HEK293 (cell line): Measurements from ENCODE around the gene SETD5.

Experiments used
- GLIS2 ChIP-seq: fragments of 450-650 bp; formaldehyde crosslinking; IDR thresholded peaks from 2 replicates; pipeline ENCODE4 v1.5.1; 2016; ENCODE audit warnings: missing biosample characterization, missing genetic modification characterization
- HOXA7 ChIP-seq: sonication (generic); formaldehyde crosslinking; IDR thresholded peaks from 2 replicates; pipeline ENCODE4 v1.8.1; 2022; ENCODE audit warnings: missing genetic modification reagents, borderline replicate concordance
- HOXD13 ChIP-seq: sonication (generic); formaldehyde crosslinking; IDR thresholded peaks from 2 replicates; pipeline ENCODE4 v1.8.0; 2022; ENCODE audit warnings: missing genetic modification reagents, borderline replicate concordance
- IKZF3 ChIP-seq: fragments of 450-650 bp; IDR thresholded peaks from 2 replicates; pipeline ENCODE4 v1.5.0; 2018; ENCODE audit warnings: missing biosample characterization, mild to moderate bottlenecking, missing genetic modification characterization, moderate library complexity
- KLF7 ChIP-seq: fragments of 450-650 bp; formaldehyde crosslinking; IDR thresholded peaks from 2 replicates; pipeline ENCODE4 v1.5.1; 2016; ENCODE audit warnings: missing biosample characterization, missing genetic modification characterization, borderline replicate concordance
- OVOL3 ChIP-seq: fragments of 450-650 bp; formaldehyde crosslinking; IDR thresholded peaks from 2 replicates; pipeline ENCODE4 v1.5.1; 2016; ENCODE audit warnings: missing biosample characterization, missing genetic modification characterization
- SCRT1 ChIP-seq: fragments of 450-650 bp; formaldehyde crosslinking; IDR thresholded peaks from 2 replicates; pipeline ENCODE4 v1.5.1; 2016; ENCODE audit warnings: missing biosample characterization, missing genetic modification characterization, borderline replicate concordance
- TRIM28 ChIP-seq: IDR thresholded peaks from 2 replicates; pipeline ENCODE4 v1.6.1; 2011; ENCODE audit warnings: low read length, control low read depth, borderline replicate concordance
- YY1 ChIP-seq: fragments of 450-650 bp; formaldehyde crosslinking; IDR thresholded peaks from 2 replicates; pipeline ENCODE4 v1.5.1; 2018; ENCODE audit warnings: missing biosample characterization, missing genetic modification characterization
- ZBTB21 ChIP-seq: fragments of 450-650 bp; formaldehyde crosslinking; IDR thresholded peaks from 2 replicates; pipeline ENCODE4 v1.5.1; 2017; ENCODE audit warnings: missing biosample characterization, missing genetic modification characterization
- ZEB2 ChIP-seq: fragments of 450-650 bp; formaldehyde crosslinking; IDR thresholded peaks from 2 replicates; pipeline ENCODE4 v1.5.1; 2016; ENCODE audit warnings: missing biosample characterization, missing genetic modification characterization
- ZFP37 ChIP-seq: fragments of 450-650 bp; formaldehyde crosslinking; IDR thresholded peaks from 2 replicates; pipeline ENCODE4 v1.5.1; 2016; ENCODE audit warnings: missing biosample characterization, missing genetic modification characterization
- ZFP41 ChIP-seq: fragments of 450-650 bp; formaldehyde crosslinking; IDR thresholded peaks from 2 replicates; pipeline ENCODE4 v1.5.1; 2016; ENCODE audit warnings: missing biosample characterization, missing genetic modification characterization, borderline replicate concordance
- ZNF174 ChIP-seq: fragments of 450-650 bp; formaldehyde crosslinking; IDR thresholded peaks from 2 replicates; pipeline ENCODE4 v1.5.0; 2017; ENCODE audit warnings: missing biosample characterization, mild to moderate bottlenecking, missing genetic modification characterization
- ZNF175 ChIP-seq: fragments of 450-650 bp; formaldehyde crosslinking; IDR thresholded peaks from 2 replicates; pipeline ENCODE4 v1.5.1; 2016; ENCODE audit warnings: missing biosample characterization, missing genetic modification characterization
- ZNF184 ChIP-seq: fragments of 450-650 bp; IDR thresholded peaks from 2 replicates; pipeline ENCODE4 v1.5.1; 2018; ENCODE audit warnings: missing biosample characterization, mild to moderate bottlenecking, missing genetic modification characterization
- ZNF24 ChIP-seq: fragments of 450-650 bp; formaldehyde crosslinking; IDR thresholded peaks from 2 replicates; pipeline ENCODE4 v1.5.1; 2016; ENCODE audit warnings: missing biosample characterization, missing genetic modification characterization
- ZNF274 ChIP-seq, 2 experiments: fragments of 200-500 bp in 1 of 2; fragments of 450-650 bp in 1 of 2; sonication (Bioruptor generic) in 1 of 2; formaldehyde crosslinking in 1 of 2; IDR thresholded peaks; 2 replicates each; pipeline versions ENCODE4 v1.5.1 to v1.6.1; 2014 to 2016; ENCODE audit warnings: borderline replicate concordance in 1 of 2, inconsistent platforms in 1 of 2, low read length in 1 of 2, missing biosample characterization in 1 of 2, missing genetic modification characterization in 1 of 2
- ZNF324 ChIP-seq: fragments of 450-650 bp; formaldehyde crosslinking; IDR thresholded peaks from 2 replicates; pipeline ENCODE4 v1.5.1; 2016; ENCODE audit warnings: missing biosample characterization, missing genetic modification characterization
- ZNF335 ChIP-seq: fragments of 450-650 bp; formaldehyde crosslinking; conservative IDR thresholded peaks from 2 replicates; pipeline ENCODE4 v1.5.1; 2016; ENCODE audit warnings: missing biosample characterization, missing genetic modification characterization
- ZNF366 ChIP-seq: fragments of 450-650 bp; formaldehyde crosslinking; conservative IDR thresholded peaks from 2 replicates; pipeline ENCODE4 v1.5.1; 2016; ENCODE audit warnings: missing biosample characterization, missing genetic modification characterization
- ZNF404 ChIP-seq: fragments of 450-650 bp; formaldehyde crosslinking; IDR thresholded peaks from 2 replicates; pipeline ENCODE4 v1.5.1; 2017; ENCODE audit warnings: missing biosample characterization, missing genetic modification characterization
- ZNF416 ChIP-seq: fragments of 450-650 bp; formaldehyde crosslinking; IDR thresholded peaks from 2 replicates; pipeline ENCODE4 v1.5.1; 2016; ENCODE audit warnings: missing biosample characterization, missing genetic modification characterization
- ZNF426 ChIP-seq: fragments of 450-650 bp; formaldehyde crosslinking; IDR thresholded peaks from 2 replicates; pipeline ENCODE4 v1.5.1; 2017; ENCODE audit warnings: missing biosample characterization, missing genetic modification characterization, mild to moderate bottlenecking, inconsistent platforms, moderate library complexity
- ZNF433 ChIP-seq: fragments of 450-650 bp; formaldehyde crosslinking; IDR thresholded peaks from 2 replicates; pipeline ENCODE4 v1.5.1; 2016; ENCODE audit warnings: missing biosample characterization, missing genetic modification characterization, low read depth
- ZNF501 ChIP-seq: fragments of 450-650 bp; formaldehyde crosslinking; IDR thresholded peaks from 2 replicates; pipeline ENCODE4 v1.5.1; 2016; ENCODE audit warnings: missing biosample characterization, missing genetic modification characterization
- ZNF514 ChIP-seq: fragments of 450-650 bp; formaldehyde crosslinking; IDR thresholded peaks from 2 replicates; pipeline ENCODE4 v1.5.1; 2016; ENCODE audit warnings: missing biosample characterization, missing genetic modification characterization
- ZNF529 ChIP-seq: fragments of 450-650 bp; formaldehyde crosslinking; IDR thresholded peaks from 2 replicates; pipeline ENCODE4 v1.5.1; 2017; ENCODE audit warnings: missing genetic modification characterization, missing biosample characterization; ENCODE audit not compliant: insufficient replicate concordance
- ZNF585B ChIP-seq: fragments of 450-650 bp; formaldehyde crosslinking; IDR thresholded peaks from 2 replicates; pipeline ENCODE4 v1.5.1; 2016; ENCODE audit warnings: missing biosample characterization, missing genetic modification characterization
- ZNF610 ChIP-seq: fragments of 450-650 bp; formaldehyde crosslinking; IDR thresholded peaks from 2 replicates; pipeline ENCODE4 v1.5.1; 2016; ENCODE audit warnings: missing biosample characterization, missing genetic modification characterization, borderline replicate concordance
- ZNF621 ChIP-seq: fragments of 450-650 bp; formaldehyde crosslinking; IDR thresholded peaks from 2 replicates; pipeline ENCODE4 v1.5.1; 2017; ENCODE audit warnings: missing biosample characterization, missing genetic modification characterization
- ZNF658 ChIP-seq: fragments of 450-650 bp; formaldehyde crosslinking; IDR thresholded peaks from 2 replicates; pipeline ENCODE4; 2016; ENCODE audit warnings: missing biosample characterization, missing genetic modification characterization
- ZNF664 ChIP-seq: fragments of 450-650 bp; formaldehyde crosslinking; IDR thresholded peaks from 2 replicates; pipeline ENCODE4 v1.5.1; 2016; ENCODE audit warnings: missing biosample characterization, missing genetic modification characterization
- ZNF776 ChIP-seq: fragments of 450-650 bp; formaldehyde crosslinking; IDR thresholded peaks from 2 replicates; pipeline ENCODE4 v1.5.0; 2017; ENCODE audit warnings: missing biosample characterization, missing genetic modification characterization, borderline replicate concordance
- ZXDB ChIP-seq: fragments of 450-650 bp; formaldehyde crosslinking; IDR thresholded peaks from 2 replicates; pipeline ENCODE4 v1.5.1; 2016; ENCODE audit warnings: missing biosample characterization, missing genetic modification characterization
- TF ChIP-seq, protein P1 (sequence below): fragments of 450-650 bp; formaldehyde crosslinking; IDR thresholded peaks from 2 replicates; pipeline ENCODE4 v1.5.1; 2016; ENCODE audit warnings: missing biosample characterization, missing genetic modification characterization
- TF ChIP-seq, protein P2 (sequence below): IDR thresholded peaks from 2 replicates; pipeline ENCODE4 v1.6.1; 2011; ENCODE audit warnings: mild to moderate bottlenecking, low read depth, low read length, borderline replicate concordance
- TF ChIP-seq, protein P3 (sequence below): fragments of 450-650 bp; formaldehyde crosslinking; IDR thresholded peaks from 2 replicates; pipeline ENCODE4 v1.5.1; 2016; ENCODE audit warnings: missing biosample characterization, missing genetic modification characterization

Gene SETD5

DNA sequence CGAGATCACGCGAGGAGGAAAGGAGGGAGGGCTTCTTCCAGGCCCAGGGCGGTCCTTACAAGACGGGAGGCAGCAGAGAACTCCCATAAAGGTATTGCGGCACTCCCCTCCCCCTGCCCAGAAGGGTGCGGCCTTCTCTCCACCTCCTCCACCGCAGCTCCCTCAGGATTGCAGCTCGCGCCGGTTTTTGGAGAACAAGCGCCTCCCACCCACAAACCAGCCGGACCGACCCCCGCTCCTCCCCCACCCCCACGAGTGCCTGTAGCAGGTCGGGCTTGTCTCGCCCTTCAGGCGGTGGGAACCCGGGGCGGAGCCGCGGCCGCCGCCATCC is 1.1 kb upstream of the SETD5 start (continued):
- TF ChIP-seq ZNF366 (tag by site-specific recombination) (peak; percentile 70; the same call in 1 of the 2 replicates), ZNF416 (tag by site-specific recombination) (no peak), ZNF529 (tag by site-specific recombination) (no peak), ZNF324 (tag by site-specific recombination) (no peak), ZNF24 (no peak), ZFP37 (no peak), ZNF174 (tag by site-specific recombination) (no peak), ZFP41 (tag by site-specific recombination) (no peak), ZNF426 (tag by site-specific recombination) (no peak), ZNF621 (tag by site-specific recombination) (no peak), KLF7 (tag by site-specific recombination) (no peak; the same call in 1 of the 2 replicates), GLIS2 (tag by site-specific recombination) (peak; percentile 86), ZNF335 (no peak), ZNF610 (tag by site-specific recombination) (no peak), ZNF585B (no peak), ZNF514 (no peak), YY1 (tag by site-specific recombination) (peak; percentile 48; the same call in 1 of the 2 replicates), ZNF404 (tag by site-specific recombination) (no peak), SCRT1 (tag by site-specific recombination) (no peak), ZNF433 (tag by site-specific recombination) (no peak), ZEB2 (tag by site-specific recombination) (no peak; the same call in 1 of the 2 replicates), ZNF175 (tag by site-specific recombination) (no peak), ZNF776 (no peak), OVOL3 (tag by site-specific recombination) (no peak), ZNF658 (tag by site-specific recombination) (no peak), ZNF184 (tag by site-specific recombination) (no peak), ZNF501 (no peak; the same call in 1 of the 2 replicates), ZNF274 (IDR thresholded peaks at IDR 0.05; ENCODE audit: low read length) (no peak), ZNF274 (tag by site-specific recombination; IDR thresholded peaks at IDR 0.05; ENCODE audit: borderline replicate concordance) (no peak), HOXA7 (CRISPR knock-in tag) (no peak), HOXD13 (no peak), IKZF3 (tag by site-specific recombination) (peak; percentile 86), ZNF664 (tag by site-specific recombination) (no peak), ZXDB (no peak), ZBTB21 (tag by site-specific recombination) (no peak; the same call in none of the 2 replicates), TRIM28 (no peak)
- TF ChIP-seq, protein P1, sequence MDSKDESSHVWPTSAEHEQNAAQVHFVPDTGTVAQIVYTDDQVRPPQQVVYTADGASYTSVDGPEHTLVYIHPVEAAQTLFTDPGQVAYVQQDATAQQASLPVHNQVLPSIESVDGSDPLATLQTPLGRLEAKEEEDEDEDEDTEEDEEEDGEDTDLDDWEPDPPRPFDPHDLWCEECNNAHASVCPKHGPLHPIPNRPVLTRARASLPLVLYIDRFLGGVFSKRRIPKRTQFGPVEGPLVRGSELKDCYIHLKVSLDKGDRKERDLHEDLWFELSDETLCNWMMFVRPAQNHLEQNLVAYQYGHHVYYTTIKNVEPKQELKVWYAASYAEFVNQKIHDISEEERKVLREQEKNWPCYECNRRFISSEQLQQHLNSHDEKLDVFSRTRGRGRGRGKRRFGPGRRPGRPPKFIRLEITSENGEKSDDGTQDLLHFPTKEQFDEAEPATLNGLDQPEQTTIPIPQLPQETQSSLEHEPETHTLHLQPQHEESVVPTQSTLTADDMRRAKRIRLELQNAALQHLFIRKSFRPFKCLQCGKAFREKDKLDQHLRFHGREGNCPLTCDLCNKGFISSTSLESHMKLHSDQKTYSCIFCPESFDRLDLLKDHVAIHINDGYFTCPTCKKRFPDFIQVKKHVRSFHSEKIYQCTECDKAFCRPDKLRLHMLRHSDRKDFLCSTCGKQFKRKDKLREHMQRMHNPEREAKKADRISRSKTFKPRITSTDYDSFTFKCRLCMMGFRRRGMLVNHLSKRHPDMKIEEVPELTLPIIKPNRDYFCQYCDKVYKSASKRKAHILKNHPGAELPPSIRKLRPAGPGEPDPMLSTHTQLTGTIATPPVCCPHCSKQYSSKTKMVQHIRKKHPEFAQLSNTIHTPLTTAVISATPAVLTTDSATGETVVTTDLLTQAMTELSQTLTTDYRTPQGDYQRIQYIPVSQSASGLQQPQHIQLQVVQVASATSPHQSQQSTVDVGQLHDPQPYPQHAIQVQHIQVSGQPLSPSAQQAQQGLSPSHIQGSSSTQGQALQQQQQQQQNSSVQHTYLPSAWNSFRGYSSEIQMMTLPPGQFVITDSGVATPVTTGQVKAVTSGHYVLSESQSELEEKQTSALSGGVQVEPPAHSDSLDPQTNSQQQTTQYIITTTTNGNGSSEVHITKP (tag by site-specific recombination): no peak
- TF ChIP-seq, protein P2, sequence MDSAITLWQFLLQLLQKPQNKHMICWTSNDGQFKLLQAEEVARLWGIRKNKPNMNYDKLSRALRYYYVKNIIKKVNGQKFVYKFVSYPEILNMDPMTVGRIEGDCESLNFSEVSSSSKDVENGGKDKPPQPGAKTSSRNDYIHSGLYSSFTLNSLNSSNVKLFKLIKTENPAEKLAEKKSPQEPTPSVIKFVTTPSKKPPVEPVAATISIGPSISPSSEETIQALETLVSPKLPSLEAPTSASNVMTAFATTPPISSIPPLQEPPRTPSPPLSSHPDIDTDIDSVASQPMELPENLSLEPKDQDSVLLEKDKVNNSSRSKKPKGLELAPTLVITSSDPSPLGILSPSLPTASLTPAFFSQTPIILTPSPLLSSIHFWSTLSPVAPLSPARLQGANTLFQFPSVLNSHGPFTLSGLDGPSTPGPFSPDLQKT: no peak
- TF ChIP-seq, protein P3, sequence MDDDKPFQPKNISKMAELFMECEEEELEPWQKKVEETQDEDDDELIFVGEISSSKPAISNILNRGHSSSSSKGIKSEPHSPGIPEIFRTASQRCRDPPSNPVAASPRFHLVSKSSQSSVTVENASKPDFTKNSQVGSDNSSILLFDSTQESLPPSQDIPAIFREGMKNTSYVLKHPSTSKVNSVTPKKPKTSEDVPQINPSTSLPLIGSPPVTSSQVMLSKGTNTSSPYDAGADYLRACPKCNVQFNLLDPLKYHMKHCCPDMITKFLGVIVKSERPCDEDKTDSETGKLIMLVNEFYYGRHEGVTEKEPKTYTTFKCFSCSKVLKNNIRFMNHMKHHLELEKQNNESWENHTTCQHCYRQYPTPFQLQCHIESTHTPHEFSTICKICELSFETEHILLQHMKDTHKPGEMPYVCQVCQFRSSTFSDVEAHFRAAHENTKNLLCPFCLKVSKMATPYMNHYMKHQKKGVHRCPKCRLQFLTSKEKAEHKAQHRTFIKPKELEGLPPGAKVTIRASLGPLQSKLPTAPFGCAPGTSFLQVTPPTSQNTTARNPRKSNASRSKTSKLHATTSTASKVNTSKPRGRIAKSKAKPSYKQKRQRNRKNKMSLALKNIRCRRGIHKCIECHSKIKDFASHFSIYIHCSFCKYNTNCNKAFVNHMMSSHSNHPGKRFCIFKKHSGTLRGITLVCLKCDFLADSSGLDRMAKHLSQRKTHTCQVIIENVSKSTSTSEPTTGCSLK (tag by site-specific recombination): no peak
